WERI-Rb-1 (cell line): ENCODE data around the gene AP1S2.

Experiments
- DNase-seq: peaks from one replicate; pipeline ENCODE4 v3.0.0-alpha.2; 2020
- H3K27ac ChIP-seq: fragments of 250-450 bp; sonication (Bioruptor Pico); 2 replicates; pipeline ENCODE4 v1.5.1; 2020; ENCODE audit warnings: mild to moderate bottlenecking, moderate library complexity
- H3K27me3 ChIP-seq: fragments of 250-450 bp; sonication (Bioruptor Pico); 2 replicates; pipeline ENCODE4 v1.5.1; 2021; ENCODE audit warnings: mild to moderate bottlenecking, low read depth, moderate library complexity; ENCODE audit not compliant: insufficient read depth, severe bottlenecking
- H3K36me3 ChIP-seq: fragments of 250-450 bp; sonication (Bioruptor Pico); 2 replicates; pipeline ENCODE4 v1.5.1; 2020; ENCODE audit warnings: mild to moderate bottlenecking, moderate library complexity
- H3K4me3 ChIP-seq: 2 replicates; pipeline ENCODE4 v1.5.1; 2011; ENCODE audit warnings: low read depth, mild to moderate bottlenecking, control low read depth, low read length
- H3K9me3 ChIP-seq: fragments of 250-450 bp; sonication (Bioruptor Pico); 2 replicates; pipeline ENCODE4 v1.5.1; 2021; ENCODE audit warnings: mild to moderate bottlenecking, moderate library complexity; ENCODE audit not compliant: severe bottlenecking
- CTCF ChIP-seq: IDR thresholded peaks from 2 replicates; pipeline ENCODE4 v1.5.1; 2011; ENCODE audit warnings: low read depth, mild to moderate bottlenecking, control low read depth, inconsistent platforms, low read length

The AP1S2 gene

GRCh38 chrX:15873566-15873965 is 19.0 kb upstream of the AP1S2 start:
- no peak for TF ChIP-seq CTCF
- Histone ChIP-seq H3K27ac (no peak overlapping the region), H3K36me3 (no peaks in the 10 kb centered on the region), H3K4me3 (no peak overlapping the region), H3K9me3 (peaks cover 2% of the 10 kb centered on the region), H3K27me3 (peaks cover 59% of the 10 kb centered on the region)
- no peak for DNase-seq

- H3K27me3 ChIP-seq, result peaks cover 48% of the 10 kb centered on the region
- H3K36me3 ChIP-seq, result no peaks in the 10 kb centered on the region
- H3K4me3 ChIP-seq, result no peak overlapping the region
- no peak for DNase-seq
- no peak overlapping the region for H3K27ac ChIP-seq
- no peaks in the 10 kb centered on the region for H3K9me3 ChIP-seq
- no peak for TF ChIP-seq CTCF
Measured at GRCh38 chrX:15870310-15870709, 15.7 kb upstream of the AP1S2 start.

GRCh38 chrX:15869695-15870094 is 15.1 kb upstream of the AP1S2 start:
- no peak for TF ChIP-seq CTCF
- H3K4me3 ChIP-seq, result no peak overlapping the region
- no peak overlapping the region for H3K27ac ChIP-seq
- peaks cover 46% of the 10 kb centered on the region for H3K27me3 ChIP-seq
- H3K36me3 ChIP-seq, result no peaks in the 10 kb centered on the region
- no peaks in the 10 kb centered on the region for H3K9me3 ChIP-seq
- no peak for DNase-seq

- Histone ChIP-seq H3K4me3 (no peak overlapping the region), H3K36me3 (no peaks in the 10 kb centered on the region), H3K27ac (no peak overlapping the region), H3K27me3 (peaks cover 33% of the 10 kb centered on the region), H3K9me3 (no peaks in the 10 kb centered on the region)
- no peak for DNase-seq
- no peak for TF ChIP-seq CTCF
Measured at GRCh38 chrX:15866147-15866546, 11.5 kb upstream of the AP1S2 start.

- Histone ChIP-seq H3K9me3 (no peaks in the 10 kb centered on the region), H3K36me3 (no peaks in the 10 kb centered on the region), H3K4me3 (no peak overlapping the region), H3K27me3 (peaks cover 26% of the 10 kb centered on the region), H3K27ac (no peak overlapping the region)
- no peak for DNase-seq
- no peak for TF ChIP-seq CTCF
Measured at GRCh38 chrX:15864629-15865028, 10.0 kb upstream of the AP1S2 start.

GRCh38 chrX:15864023-15864422 is 9.4 kb upstream of the AP1S2 start:
- no peak for DNase-seq
- no peaks in the 10 kb centered on the region for H3K36me3 ChIP-seq
- no peak overlapping the region for H3K27ac ChIP-seq
- H3K9me3 ChIP-seq, result no peaks in the 10 kb centered on the region
- H3K27me3 ChIP-seq, result peaks cover 22% of the 10 kb centered on the region
- H3K4me3 ChIP-seq, result no peak overlapping the region
- no peak for TF ChIP-seq CTCF
